Amniotic stem cell (primary cell): ENCODE measurements around the gene CCDC80.

Source experiments
- DNase-seq: peaks from one replicate; lab custom pipeline; 2025; lab: John Stamatoyannopoulos, UW

Gene CCDC80

DNA sequence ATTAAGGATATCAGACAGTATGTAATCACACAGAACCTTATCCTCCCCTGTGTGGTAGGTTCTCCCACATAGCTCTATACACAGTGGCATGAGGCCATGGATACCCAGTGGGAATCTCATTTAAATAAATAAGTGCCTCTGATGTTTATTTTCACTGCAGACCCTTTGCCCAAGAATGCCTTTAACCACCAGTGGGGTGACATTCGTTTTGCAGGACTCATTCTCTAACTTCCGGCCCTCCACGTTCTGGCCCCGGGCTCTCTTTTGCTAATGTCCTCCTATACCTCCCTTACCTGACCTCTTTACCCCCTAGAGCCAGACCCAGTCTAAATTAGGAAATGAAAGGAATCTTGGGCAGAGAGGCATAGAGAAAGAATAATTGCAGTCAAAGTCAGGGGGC lies 8.3 kb downstream of the CCDC80 start:
- DNase-seq: no peak

GRCh38 chr3:112631257-112631656 lies 9.7 kb downstream of the CCDC80 start:
- DNase-seq: no peak

DNA sequence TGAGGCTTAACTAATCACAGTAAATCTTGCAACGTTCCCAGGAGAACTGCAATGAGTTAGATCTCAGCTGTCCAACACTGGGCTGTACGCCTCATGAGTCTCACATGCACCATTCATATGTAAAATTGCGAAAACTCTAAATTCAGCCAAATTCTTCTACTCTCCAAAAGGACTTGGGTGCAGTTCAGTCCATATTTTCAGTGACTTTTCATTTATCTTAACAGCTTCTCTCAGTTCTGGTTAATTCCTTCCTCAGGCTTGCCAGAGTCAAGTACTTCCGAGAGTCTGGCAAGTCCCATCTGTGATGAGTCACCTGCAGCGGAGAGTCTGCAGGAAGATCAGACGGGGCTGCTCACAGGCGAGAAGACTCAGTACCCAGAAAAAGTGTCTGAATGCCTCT lies 11.5 kb downstream of the CCDC80 start:
- DNase-seq: peak; percentile 13

DNA sequence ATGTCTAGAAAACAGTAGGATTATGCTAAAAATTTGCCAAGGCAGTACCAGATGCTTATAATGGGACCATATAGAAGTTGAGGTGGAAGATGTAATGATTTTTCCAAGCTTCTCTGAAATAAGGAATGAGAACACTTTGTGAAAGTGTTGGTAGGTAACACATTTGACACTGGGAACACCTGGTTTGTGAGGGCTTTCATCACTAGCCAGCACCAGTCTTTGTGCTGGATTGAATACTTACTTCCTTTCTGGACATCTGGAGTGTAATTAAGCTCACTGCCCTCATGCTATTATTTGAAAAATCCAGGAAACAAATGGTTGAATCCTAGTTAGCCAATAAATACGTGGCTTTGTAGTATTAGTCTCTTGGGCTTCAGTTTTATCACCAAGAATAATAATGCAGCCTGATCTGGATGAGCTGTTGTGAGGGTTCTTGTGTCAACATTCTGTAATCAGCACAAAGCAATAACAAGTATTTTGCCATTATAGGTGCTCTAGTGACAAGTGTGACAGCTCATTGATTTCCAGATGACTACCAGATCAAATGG lies 12.9 kb downstream of the CCDC80 start:
- no peak for DNase-seq

DNA sequence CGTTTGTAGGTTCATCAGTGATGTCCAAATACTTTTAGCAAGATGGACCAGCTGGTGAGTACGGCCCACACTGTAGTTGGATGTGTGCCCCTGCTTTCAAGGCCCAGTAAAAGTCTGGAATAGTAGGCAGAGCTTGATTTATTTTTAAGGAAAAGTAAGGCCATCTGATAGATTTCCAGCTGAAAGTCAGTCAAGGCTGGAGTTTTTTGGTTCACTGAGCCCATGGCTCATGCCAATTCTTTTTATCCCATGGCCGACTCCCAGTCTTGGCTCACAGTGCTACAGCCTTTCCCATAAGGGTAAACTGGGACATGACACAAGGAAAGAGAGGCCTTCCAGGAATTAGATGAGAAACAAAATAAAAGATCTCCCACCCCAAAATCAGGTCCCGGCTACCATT lies 13.5 kb downstream of the CCDC80 start:
- no peak for DNase-seq

DNA sequence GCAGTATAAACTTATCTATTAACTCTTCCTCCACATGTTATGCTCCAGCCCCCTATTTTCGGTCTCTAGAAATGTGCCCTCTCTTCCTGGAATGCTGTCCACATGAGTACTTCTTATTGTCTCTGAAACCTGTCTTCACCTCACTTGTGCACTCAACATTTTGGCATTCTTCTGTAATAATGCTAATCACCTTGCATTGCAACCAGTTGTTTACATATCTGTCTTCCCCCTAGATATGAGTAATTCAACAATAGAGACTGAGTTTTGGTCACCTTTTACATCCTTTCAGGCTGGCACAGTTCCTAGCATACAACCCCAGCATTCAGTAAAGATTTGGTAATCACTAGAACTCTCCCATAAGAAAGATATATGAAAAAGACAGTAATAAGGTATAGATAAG lies 17.2 kb downstream of the CCDC80 start:
- no peak for DNase-seq

GRCh38 chr3:112623213-112623612 lies 17.7 kb downstream of the CCDC80 start:
- DNase-seq: no peak

DNA sequence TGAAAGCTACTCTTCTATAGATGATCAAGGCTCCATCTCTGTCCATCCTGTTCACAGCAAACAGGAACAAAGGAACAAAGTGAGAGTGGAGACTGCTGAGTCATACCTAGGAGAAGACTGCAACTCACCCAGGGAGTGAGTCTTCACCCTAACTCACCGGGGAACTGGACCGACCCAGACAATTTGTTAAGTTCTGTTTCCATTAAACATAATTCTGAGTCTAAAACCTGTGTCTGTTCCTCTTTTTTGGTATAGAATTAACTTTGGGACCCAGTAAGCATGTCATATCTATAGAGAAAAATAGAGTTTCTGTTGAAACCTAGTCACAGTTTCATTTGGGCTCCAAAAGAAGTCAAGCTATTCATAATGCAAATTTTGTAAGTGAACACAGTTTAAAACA lies 21.6 kb downstream of the CCDC80 start:
- no peak for DNase-seq

DNA sequence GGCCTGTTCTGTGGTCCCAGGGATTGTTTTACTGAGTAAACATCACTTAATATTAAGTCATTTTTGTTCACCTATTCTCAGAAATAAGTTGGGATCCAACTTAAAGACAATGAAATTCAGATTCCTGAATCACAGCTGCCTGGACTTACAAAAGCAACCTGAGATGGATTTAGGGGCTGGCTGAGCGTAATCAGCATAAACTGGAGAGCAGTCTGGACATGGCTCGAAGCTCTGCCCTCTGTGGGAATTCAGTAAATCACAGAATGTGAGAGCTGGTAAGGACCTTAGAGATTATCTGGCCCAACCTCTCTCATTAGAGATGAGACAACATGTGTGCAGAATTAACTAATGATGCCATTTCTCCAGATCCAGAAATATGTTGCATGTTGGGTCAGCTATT lies 23.7 kb downstream of the CCDC80 start:
- DNase-seq: no peak

DNA sequence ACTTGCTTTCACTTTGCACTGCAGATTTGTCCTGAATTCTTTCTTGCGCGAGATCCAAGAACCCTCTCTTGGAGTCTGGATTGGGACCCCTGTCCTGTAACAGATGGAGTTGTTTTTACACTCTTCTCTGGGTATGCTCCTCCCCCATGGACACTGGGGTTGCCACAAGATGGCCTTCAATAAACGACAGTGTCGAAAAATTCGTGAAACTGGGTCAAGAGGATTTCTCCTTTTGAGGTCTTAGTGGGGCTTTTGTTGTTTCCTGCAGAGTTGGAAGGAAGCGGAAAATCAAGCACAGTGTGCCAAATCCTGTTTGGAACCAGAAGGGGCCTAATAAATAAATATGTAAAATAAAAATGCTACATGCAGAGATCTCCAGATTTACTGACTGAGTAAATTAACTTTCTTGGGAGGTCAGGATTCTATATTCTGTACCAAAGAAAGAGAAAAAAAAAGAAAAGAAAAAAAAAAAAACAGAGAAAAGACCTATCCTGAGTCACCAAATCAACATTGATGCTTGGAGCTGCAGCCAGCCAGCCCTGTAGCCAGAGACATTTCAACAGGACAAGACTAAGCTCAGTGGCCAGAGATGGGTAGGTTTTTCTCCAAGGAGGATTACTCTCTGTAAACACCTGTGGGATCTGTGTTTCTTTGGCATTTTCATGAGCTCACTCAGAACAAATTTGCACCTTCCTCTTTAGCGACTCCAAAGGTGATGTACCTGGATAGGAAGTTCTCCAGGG lies 24.8 kb downstream of the CCDC80 start:
- DNase-seq: no peak

- no peak for DNase-seq
Observed at GRCh38 chr3:112611752-112612515, 29.0 kb downstream of the CCDC80 start.

- DNase-seq: no peak
Observed at GRCh38 chr3:112610121-112610520, 30.8 kb downstream of the CCDC80 start.

DNA sequence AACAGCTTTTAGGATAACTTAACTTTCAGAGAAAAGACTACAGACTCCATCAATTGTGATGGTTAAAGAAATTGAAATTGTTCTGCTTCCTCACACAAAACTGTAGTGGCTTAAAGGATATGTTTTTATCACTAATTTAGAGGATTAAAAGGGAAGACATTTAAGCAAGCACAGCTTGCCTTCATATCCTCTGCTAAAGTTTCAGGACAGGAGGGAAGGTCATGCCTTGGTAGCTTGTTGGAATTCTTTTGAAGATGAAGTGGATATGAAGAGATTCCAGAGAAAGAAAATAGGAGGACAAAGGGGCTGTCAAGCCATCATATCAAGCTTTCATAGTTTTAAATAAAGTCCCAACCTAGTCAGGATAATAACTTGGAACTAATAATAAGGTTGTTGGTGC lies 33.1 kb downstream of the CCDC80 start:
- DNase-seq: no peak

- no peak for DNase-seq
Observed at GRCh38 chr3:112606098-112606497, 34.8 kb downstream of the CCDC80 start.

- DNase-seq: peak; percentile 16
Observed at GRCh38 chr3:112605285-112605684, 35.7 kb downstream of the CCDC80 start.

DNA sequence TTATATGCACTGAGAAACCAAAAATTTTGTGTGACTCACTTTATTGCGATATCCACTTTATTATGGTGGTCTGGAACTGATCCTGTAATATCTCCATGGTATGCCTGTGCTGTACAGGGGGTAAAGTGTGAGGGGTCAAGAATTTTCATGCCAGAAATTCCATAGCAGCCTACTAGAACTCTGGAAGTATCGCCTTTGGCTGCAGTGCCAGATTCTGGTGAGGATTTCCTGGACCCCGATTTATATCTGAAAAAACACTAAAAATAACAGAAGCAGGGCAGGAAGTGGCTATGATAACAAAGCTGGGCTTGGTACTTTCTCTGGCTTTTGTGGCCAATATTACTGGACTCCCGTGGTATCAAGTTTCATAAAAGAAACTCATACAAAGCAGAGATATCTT lies 36.4 kb downstream of the CCDC80 start:
- peak; percentile 16 for DNase-seq

- no peak for DNase-seq
Observed at GRCh38 chr3:112602217-112602838, 38.6 kb downstream of the CCDC80 start.

DNA sequence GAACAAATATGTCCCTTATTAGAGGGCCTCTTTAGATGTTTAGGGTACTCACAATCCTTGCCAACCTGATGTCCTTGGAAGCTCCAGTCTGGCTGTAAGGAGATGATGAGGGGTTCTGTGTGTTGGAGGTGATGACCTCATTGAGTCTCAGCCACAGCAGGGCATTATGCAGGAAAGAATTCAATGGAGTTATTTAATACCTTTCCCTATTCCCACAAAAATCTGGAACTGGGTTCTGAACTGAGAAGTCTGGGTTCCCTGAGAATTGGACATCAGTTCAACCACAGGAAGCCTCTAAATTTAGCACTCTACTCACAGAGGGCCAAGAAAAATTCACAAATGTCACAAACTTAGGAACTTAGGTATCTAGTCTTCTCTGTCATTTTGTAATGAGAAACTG lies 42.2 kb downstream of the CCDC80 start:
- no peak for DNase-seq

DNA sequence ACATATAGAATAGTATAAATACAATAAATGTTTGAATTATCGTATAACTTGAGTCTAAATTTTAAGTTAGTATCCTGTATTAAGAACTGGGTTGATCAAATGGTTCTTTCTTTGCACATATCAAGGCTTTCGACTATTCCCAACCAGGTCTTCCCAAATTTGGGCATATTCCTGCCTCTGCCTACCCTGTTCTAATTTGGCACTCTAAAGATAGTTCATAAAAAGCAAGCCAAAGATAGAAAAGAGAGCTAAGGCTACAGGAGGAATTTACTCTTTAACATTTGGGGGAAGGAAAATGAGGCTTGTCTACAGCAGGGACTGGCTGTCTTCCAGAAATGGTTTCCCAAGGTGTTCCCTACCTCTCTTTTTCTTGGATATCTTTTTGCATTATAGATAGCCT lies 43.0 kb downstream of the CCDC80 start:
- no peak for DNase-seq

DNA sequence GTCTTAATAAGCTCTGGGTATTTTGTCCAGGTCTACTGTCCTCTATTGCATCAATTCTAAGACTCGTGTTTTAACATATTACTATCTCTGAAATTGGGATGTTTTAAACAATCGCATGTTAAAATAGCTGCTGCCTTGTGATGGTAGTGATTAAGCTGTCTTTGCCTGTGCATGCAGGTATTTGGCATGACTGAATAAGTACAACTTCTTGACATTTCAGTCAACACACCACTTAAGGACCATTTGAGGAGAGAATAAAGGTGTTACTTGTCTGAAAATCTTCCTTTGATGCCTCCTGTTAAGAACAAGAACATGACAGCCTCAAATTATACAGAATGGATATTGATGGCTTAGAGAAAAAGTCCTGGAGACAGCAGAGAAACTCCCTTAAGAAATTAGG lies 46.1 kb downstream of the CCDC80 start:
- no peak for DNase-seq

DNA sequence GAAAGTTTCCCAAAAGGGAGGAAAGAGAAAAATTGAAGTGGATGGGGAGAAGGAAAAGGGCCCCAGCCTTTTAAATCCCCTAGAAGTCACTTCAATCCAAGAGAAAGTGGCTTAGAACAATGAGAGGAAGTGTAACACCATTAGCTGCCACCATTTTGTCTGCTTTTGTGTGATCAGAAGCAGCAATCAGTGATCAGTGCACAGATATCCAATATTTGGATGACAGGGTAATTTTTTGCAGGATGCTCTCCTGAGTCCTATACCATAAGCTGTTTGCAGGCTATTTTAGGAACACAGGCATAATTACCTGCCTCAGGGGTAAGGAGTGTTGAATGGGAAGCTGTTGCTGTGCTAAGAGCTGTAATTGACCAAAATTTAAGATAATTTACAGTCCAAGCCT lies 47.7 kb downstream of the CCDC80 start:
- no peak for DNase-seq

- no peak for DNase-seq
Observed at GRCh38 chr3:112587336-112587735, 53.6 kb downstream of the CCDC80 start.

DNA sequence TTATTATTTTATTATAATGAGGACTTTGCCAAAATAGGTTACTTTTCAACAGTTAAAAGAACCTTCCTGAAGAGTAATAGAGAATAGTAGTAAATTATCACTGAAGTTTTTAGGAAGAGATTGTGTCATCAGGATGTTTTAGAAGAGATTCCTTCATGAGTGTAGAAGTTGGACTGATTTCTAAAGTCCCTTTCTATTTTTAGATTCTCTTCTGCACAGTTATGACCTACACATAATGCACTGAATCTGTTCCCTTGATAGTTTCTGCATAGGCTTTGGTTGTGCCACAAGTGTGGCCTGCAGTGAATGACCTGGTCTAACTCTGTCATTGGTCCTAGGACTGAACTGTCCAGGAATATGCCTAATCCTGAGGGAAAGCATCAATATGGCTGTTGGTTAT lies 55.2 kb downstream of the CCDC80 start:
- no peak for DNase-seq
